ENCODE results near the gene HLA-E.
A peak's percentile ranks its signal among the peaks of the same experiment; 100 is the strongest.
"Not testable (repeated sequence)": the region's sequence is repeated elsewhere in the genome, so short reads cannot be mapped to it uniquely, and the experiment has no call there.

Gene HLA-E

GRCh38 chr6:30489081-30490025 lies at the start of gene HLA-E:
TSS of gene HLA-E (plus strand) at chr6:30489509. CDS start at chr6:30489532, 23 bp downstream.
- DNase-seq (ENCODE audit: low read depth in 2 of 3, low spot score in 1 of 3) = peak; percentile 77 to 92 (median 88)

GRCh38 chr6:30441171-30441570 lies 48.1 kb upstream of the HLA-E start:
- DNase-seq (ENCODE audit: low read depth in 2 of 3, low spot score in 1 of 3) = no peak

GRCh38 chr6:30443657-30444450 lies 45.5 kb upstream of the HLA-E start:
- no peak for DNase-seq (ENCODE audit: low read depth in 2 of 3, low spot score in 1 of 3)

- no peak for DNase-seq (ENCODE audit: low read depth in 2 of 3, low spot score in 1 of 3)
Measured at GRCh38 chr6:30444451-30444742, 44.9 kb upstream of the HLA-E start.

GRCh38 chr6:30446259-30446658 lies 43.0 kb upstream of the HLA-E start:
- DNase-seq (ENCODE audit: low read depth in 2 of 3, low spot score in 1 of 3) = no peak

- no peak for DNase-seq (ENCODE audit: low read depth in 2 of 3, low spot score in 1 of 3)
Measured at GRCh38 chr6:30447237-30447636, 42.1 kb upstream of the HLA-E start.

GRCh38 chr6:30450548-30450908 lies 38.8 kb upstream of the HLA-E start:
- DNase-seq (ENCODE audit: low read depth in 2 of 3, low spot score in 1 of 3) = no peak

- DNase-seq (ENCODE audit: low read depth in 2 of 3, low spot score in 1 of 3) = peak in 2 of 3 donors; percentile 21 to 44
Measured at GRCh38 chr6:30450909-30451841, 38.1 kb upstream of the HLA-E start.

- no peak for DNase-seq (ENCODE audit: low read depth in 2 of 3, low spot score in 1 of 3)
Measured at GRCh38 chr6:30452736-30453507, 36.4 kb upstream of the HLA-E start.

- peak; percentile 71 to 92 (median 86) for DNase-seq (ENCODE audit: low read depth in 2 of 3, low spot score in 1 of 3)
Measured at GRCh38 chr6:30453508-30454116, 35.7 kb upstream of the HLA-E start.

GRCh38 chr6:30459145-30459544 lies 30.2 kb upstream of the HLA-E start:
- no peak for DNase-seq (ENCODE audit: low read depth in 2 of 3, low spot score in 1 of 3)

GRCh38 chr6:30461055-30461454 lies 28.3 kb upstream of the HLA-E start:
- no peak for DNase-seq (ENCODE audit: low read depth in 2 of 3, low spot score in 1 of 3)

GRCh38 chr6:30462482-30462881 lies 26.8 kb upstream of the HLA-E start:
- DNase-seq (ENCODE audit: low read depth in 2 of 3, low spot score in 1 of 3) = no peak

GRCh38 chr6:30463242-30463641 lies 26.1 kb upstream of the HLA-E start:
- DNase-seq (ENCODE audit: low read depth in 2 of 3, low spot score in 1 of 3) = no peak

- DNase-seq (ENCODE audit: low read depth in 2 of 3, low spot score in 1 of 3) = peak in 2 of 3 donors; percentile 27 to 50
Measured at GRCh38 chr6:30463651-30464618, 25.4 kb upstream of the HLA-E start.

- DNase-seq (ENCODE audit: low read depth in 2 of 3, low spot score in 1 of 3) = no peak
Measured at GRCh38 chr6:30465595-30466306, 23.6 kb upstream of the HLA-E start.

- DNase-seq (ENCODE audit: low read depth in 2 of 3, low spot score in 1 of 3) = no peak
Measured at GRCh38 chr6:30470968-30471367, 18.3 kb upstream of the HLA-E start.

GRCh38 chr6:30475116-30475515 lies 14.2 kb upstream of the HLA-E start:
- not testable (repeated sequence) for DNase-seq (ENCODE audit: low read depth in 2 of 3, low spot score in 1 of 3)
